Esophagus (tissue), 2 donors: ENCODE results near the gene TRAK1. TPM values are rescaled to one million over a fixed set of nuclear protein-coding genes. Genes with fewer than 3 reads are reported as not detected.

ENCODE experiments used
- H3K27ac ChIP-seq, 2 donors: one replicate each; pipeline ENCODE4 v1.5.1; 2013; ENCODE audit warnings: low read depth in 2 of 2, mild to moderate bottlenecking in 2 of 2, inconsistent platforms in 1 of 2, low read length in 1 of 2, moderate library complexity in 1 of 2
- H3K27me3 ChIP-seq, 2 donors: one replicate each; pipeline ENCODE4 v1.6.1; 2013; ENCODE audit warnings: low read length in 2 of 2, control low read depth in 1 of 2, mild to moderate bottlenecking in 1 of 2; ENCODE audit not compliant: insufficient read depth in 2 of 2, control insufficient read depth in 1 of 2
- H3K36me3 ChIP-seq, 2 donors: one replicate each; pipeline ENCODE4 v1.6.1; 2013; ENCODE audit warnings: low read length in 1 of 2; ENCODE audit not compliant: control insufficient read depth in 2 of 2, insufficient read depth in 2 of 2
- H3K4me1 ChIP-seq, 2 donors: one replicate each; pipeline ENCODE4 v1.6.1; 2013; ENCODE audit warnings: low read length in 1 of 2; ENCODE audit not compliant: control insufficient read depth in 2 of 2, insufficient read depth in 2 of 2
- H3K4me3 ChIP-seq, 2 donors: one replicate each; pipeline ENCODE4 v1.5.1; 2013; ENCODE audit warnings: low read length in 2 of 2, mild to moderate bottlenecking in 2 of 2, low read depth in 1 of 2, moderate library complexity in 1 of 2
- H3K9me3 ChIP-seq, 2 donors: one replicate each; pipeline ENCODE4 v1.6.1; 2013; ENCODE audit warnings: mild to moderate bottlenecking in 2 of 2, low read depth in 1 of 2, low read length in 1 of 2, moderate library complexity in 1 of 2; ENCODE audit not compliant: control insufficient read depth in 2 of 2, insufficient read depth in 1 of 2
- WGBS, 2 donors: extraction: QIAGEN DNeasy Blood & Tissue Kit; methylation state at CpG; one replicate each; pipeline ENCODE4 v1.1.7; 2013; 5-methylcytosine and 5-hydroxymethylcytosine counted together
- polyA plus RNA-seq, 2 donors: library from polyadenylated mRNA; stranded (reverse); fragments of 200-250 nt; gene quantifications; one replicate each; pipeline ENCODE4 v1.2.3, GENCODE V29; 2013
- donor health status: healthy with polysubstance abuse.
- donor health status: Bipolar disorder and iron deficiency.

The TRAK1 gene
- polyA plus RNA-seq, 2 donors = 12.2 to 21.4 TPM

GRCh38 chr3:42159147-42159546 is 68.0 kb downstream of the TRAK1 start:
- no peaks in the 10 kb centered on the region for H3K36me3 ChIP-seq
- peaks cover 6 to 13% of the 10 kb centered on the region in 2 donors for H3K4me1 ChIP-seq
- no peaks in the 10 kb centered on the region for H3K9me3 ChIP-seq
- H3K4me3 ChIP-seq = peak overlapping the region in 1 of 2 donors; percentile 23
- H3K27me3 ChIP-seq = no peaks in the 10 kb centered on the region
- peak overlapping the region in 1 of 2 donors; percentile 34 for H3K27ac ChIP-seq
- WGBS, 2 donors = 63 to 73% methylated on average over 8 of the region's 8 CpGs

- Histone ChIP-seq H3K9me3 (no peaks in the 10 kb centered on the region), H3K27ac (peak overlapping the region; percentile 69 to 87), H3K4me1 (peaks cover 11 to 16% of the 10 kb centered on the region in 2 donors), H3K27me3 (no peaks in the 10 kb centered on the region), H3K4me3 (peak overlapping the region in 1 of 2 donors; percentile 23), H3K36me3 (no peaks in the 10 kb centered on the region)
- WGBS, 2 donors = 17 to 22% methylated on average over 16 of the region's 16 CpGs
These were observed 68.7 kb downstream of the TRAK1 start for GRCh38 chr3:42159706-42160472.

GRCh38 chr3:42161050-42161935 is 70.1 kb downstream of the TRAK1 start:
- Histone ChIP-seq H3K27me3 (no peaks in the 10 kb centered on the region), H3K36me3 (no peaks in the 10 kb centered on the region), H3K27ac (no peak overlapping the region), H3K9me3 (no peaks in the 10 kb centered on the region), H3K4me1 (peaks cover 16 to 26% of the 10 kb centered on the region in 2 donors), H3K4me3 (no peak overlapping the region)
- 85 to 86% methylated on average over 6 of the region's 6 CpGs for WGBS, 2 donors

GRCh38 chr3:42162462-42162861 is 71.3 kb downstream of the TRAK1 start:
- no peaks in the 10 kb centered on the region for H3K9me3 ChIP-seq
- H3K4me3 ChIP-seq = no peak overlapping the region
- no peaks in the 10 kb centered on the region for H3K27me3 ChIP-seq
- peaks cover 16 to 26% of the 10 kb centered on the region in 2 donors for H3K4me1 ChIP-seq
- no peaks in the 10 kb centered on the region for H3K36me3 ChIP-seq
- WGBS, 2 donors = 86 to 89% methylated on average over 5 of the region's 5 CpGs
- H3K27ac ChIP-seq = no peak overlapping the region

- Histone ChIP-seq H3K36me3 (no peaks in the 10 kb centered on the region), H3K4me3 (no peak overlapping the region), H3K9me3 (no peaks in the 10 kb centered on the region), H3K27me3 (no peaks in the 10 kb centered on the region), H3K4me1 (peaks cover 16 to 26% of the 10 kb centered on the region in 2 donors), H3K27ac (no peak overlapping the region)
- 48 to 62% methylated on average over 5 of the region's 5 CpGs for WGBS, 2 donors
These were observed 72.6 kb downstream of the TRAK1 start for GRCh38 chr3:42163622-42164244.

- Histone ChIP-seq H3K4me3 (no peak overlapping the region), H3K27ac (peak overlapping the region; percentile 60 to 72), H3K36me3 (no peaks in the 10 kb centered on the region), H3K9me3 (no peaks in the 10 kb centered on the region), H3K27me3 (no peaks in the 10 kb centered on the region), H3K4me1 (peaks cover 15 to 23% of the 10 kb centered on the region in 2 donors)
- WGBS, 2 donors = 67 to 77% methylated on average over 2 of the region's 2 CpGs
These were observed 73.5 kb downstream of the TRAK1 start for GRCh38 chr3:42164656-42165055.

- Histone ChIP-seq H3K9me3 (no peaks in the 10 kb centered on the region), H3K4me3 (no peak overlapping the region), H3K27ac (no peak overlapping the region), H3K27me3 (no peaks in the 10 kb centered on the region), H3K36me3 (no peaks in the 10 kb centered on the region), H3K4me1 (peaks cover 11 to 18% of the 10 kb centered on the region in 2 donors)
- WGBS, 2 donors = 88 to 89% methylated on average over 4 of the region's 4 CpGs
These were observed 74.1 kb downstream of the TRAK1 start for GRCh38 chr3:42165211-42165610.

GRCh38 chr3:42166214-42166613 is 75.1 kb downstream of the TRAK1 start:
- 62 to 73% methylated on average over 3 of the region's 3 CpGs for WGBS, 2 donors
- Histone ChIP-seq H3K27ac (no peak overlapping the region), H3K27me3 (no peaks in the 10 kb centered on the region), H3K4me1 (peaks cover 11 to 17% of the 10 kb centered on the region in 2 donors), H3K4me3 (no peak overlapping the region), H3K9me3 (no peaks in the 10 kb centered on the region), H3K36me3 (no peaks in the 10 kb centered on the region)

- WGBS, 2 donors = 91 to 92% methylated on average over 11 of the region's 11 CpGs
- H3K27me3 ChIP-seq = no peaks in the 10 kb centered on the region
- H3K27ac ChIP-seq = no peak overlapping the region
- H3K9me3 ChIP-seq = no peaks in the 10 kb centered on the region
- peaks cover 11 to 14% of the 10 kb centered on the region in 2 donors for H3K4me1 ChIP-seq
- H3K4me3 ChIP-seq = no peak overlapping the region
- H3K36me3 ChIP-seq = no peaks in the 10 kb centered on the region
These were observed 75.6 kb downstream of the TRAK1 start for GRCh38 chr3:42166662-42167300.
